ENCODE measurements around the gene RNF213.

DNA sequence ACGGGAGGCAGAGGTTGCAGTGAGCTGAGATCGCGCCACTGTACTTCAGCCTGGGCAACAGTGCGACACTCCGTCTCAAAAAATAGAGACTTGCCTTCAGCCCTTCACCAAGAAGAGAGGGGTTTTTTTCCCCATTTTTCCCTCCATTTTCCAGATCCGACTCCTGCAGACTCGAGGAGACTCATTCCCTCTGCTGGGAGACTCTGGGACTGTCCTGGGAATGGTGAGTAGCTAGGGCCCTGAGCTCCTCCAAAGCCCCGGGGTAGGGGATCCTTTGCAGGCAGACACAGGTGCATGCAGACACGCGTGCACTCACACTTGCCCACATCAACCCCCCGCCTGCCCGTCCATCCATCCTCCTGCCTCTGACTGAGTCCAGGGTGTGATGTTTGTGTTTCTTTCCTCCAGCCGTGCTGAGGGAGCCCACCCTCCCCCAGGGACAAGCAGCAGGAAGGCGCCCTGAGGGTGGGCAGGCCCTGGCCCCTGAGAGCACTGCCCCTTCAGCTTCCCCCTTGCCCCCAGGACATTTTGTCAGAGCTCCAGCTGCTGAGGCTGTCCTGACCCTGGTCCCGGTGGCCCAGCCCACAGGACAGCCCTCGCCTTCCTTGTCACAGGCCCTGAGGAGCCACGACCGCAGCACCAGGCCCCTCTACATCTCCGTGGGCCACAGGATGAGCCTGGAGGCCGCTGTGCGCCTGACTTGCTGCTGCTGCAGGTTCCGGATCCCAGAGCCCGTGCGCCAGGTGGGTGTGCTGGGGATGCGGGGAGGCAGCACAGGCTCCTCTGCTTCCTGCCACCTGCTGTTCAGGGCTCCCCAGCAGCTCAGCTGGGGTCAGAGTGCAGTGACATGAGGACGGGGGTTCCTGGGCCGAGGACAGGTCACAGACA, 164.5 kb downstream of the RNF213 start:
- TF ChIP-seq, protein P1, sequence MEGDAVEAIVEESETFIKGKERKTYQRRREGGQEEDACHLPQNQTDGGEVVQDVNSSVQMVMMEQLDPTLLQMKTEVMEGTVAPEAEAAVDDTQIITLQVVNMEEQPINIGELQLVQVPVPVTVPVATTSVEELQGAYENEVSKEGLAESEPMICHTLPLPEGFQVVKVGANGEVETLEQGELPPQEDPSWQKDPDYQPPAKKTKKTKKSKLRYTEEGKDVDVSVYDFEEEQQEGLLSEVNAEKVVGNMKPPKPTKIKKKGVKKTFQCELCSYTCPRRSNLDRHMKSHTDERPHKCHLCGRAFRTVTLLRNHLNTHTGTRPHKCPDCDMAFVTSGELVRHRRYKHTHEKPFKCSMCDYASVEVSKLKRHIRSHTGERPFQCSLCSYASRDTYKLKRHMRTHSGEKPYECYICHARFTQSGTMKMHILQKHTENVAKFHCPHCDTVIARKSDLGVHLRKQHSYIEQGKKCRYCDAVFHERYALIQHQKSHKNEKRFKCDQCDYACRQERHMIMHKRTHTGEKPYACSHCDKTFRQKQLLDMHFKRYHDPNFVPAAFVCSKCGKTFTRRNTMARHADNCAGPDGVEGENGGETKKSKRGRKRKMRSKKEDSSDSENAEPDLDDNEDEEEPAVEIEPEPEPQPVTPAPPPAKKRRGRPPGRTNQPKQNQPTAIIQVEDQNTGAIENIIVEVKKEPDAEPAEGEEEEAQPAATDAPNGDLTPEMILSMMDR (IDR thresholded peaks at IDR 0.05): no peak
- no peak for TF ChIP-seq POLR2A (IDR thresholded peaks at IDR 0.05)
